Measurements from ENCODE around the gene KCNG2.
"Not testable (repeated sequence)": the region's sequence is repeated elsewhere in the genome, so short reads cannot be mapped to it uniquely, and the experiment has no call there.

The KCNG2 gene

DNA sequence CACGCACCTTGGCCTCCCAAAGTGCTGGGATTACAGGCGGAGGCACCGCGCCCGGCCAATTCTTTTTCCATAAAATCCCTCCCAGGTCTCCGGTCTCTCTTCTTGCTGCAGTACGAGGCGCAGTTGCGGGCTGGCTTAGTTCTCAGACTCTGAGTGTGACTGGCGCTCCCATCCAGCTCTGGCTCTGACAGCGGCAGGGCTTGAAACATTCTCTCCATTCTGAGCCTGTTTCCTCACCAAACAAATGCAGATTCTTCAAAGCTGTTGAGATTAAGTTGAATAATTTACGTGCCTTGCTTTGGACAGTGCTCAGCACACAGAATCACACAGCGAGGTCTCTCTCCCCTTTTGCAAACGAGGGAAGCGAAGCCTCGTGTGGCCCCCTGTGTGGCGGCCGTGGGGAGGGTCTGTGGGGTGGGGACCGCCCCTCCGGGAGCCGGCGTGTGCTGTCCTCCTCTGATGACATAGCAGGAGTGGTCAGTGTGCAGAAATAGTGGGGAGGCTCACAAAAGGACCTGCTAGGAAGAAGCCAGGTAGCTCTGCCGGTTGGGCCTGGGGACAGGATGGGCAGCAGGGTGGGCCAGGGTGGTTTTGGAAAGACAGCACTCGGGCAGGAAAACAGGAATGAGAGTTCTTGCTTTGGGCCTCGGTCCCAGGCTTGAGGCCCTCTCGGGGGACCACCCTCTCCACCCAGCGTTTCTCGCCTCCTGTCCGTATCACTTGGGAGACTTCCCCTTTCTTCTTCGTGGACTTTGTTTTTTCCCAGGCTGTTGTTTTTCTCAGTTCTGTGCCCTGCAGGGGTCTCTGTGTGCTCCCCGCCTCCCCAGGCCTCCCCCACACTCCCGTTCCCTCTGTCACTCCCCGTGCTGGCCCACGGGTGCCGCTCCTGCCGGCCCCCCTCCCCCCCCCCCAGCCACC is 75.0 kb downstream of the KCNG2 start:
- DNase-seq: no peak

- DNase-seq: no peak
Measured at GRCh38 chr18:79873449-79874110, 75.8 kb downstream of the KCNG2 start.

DNA sequence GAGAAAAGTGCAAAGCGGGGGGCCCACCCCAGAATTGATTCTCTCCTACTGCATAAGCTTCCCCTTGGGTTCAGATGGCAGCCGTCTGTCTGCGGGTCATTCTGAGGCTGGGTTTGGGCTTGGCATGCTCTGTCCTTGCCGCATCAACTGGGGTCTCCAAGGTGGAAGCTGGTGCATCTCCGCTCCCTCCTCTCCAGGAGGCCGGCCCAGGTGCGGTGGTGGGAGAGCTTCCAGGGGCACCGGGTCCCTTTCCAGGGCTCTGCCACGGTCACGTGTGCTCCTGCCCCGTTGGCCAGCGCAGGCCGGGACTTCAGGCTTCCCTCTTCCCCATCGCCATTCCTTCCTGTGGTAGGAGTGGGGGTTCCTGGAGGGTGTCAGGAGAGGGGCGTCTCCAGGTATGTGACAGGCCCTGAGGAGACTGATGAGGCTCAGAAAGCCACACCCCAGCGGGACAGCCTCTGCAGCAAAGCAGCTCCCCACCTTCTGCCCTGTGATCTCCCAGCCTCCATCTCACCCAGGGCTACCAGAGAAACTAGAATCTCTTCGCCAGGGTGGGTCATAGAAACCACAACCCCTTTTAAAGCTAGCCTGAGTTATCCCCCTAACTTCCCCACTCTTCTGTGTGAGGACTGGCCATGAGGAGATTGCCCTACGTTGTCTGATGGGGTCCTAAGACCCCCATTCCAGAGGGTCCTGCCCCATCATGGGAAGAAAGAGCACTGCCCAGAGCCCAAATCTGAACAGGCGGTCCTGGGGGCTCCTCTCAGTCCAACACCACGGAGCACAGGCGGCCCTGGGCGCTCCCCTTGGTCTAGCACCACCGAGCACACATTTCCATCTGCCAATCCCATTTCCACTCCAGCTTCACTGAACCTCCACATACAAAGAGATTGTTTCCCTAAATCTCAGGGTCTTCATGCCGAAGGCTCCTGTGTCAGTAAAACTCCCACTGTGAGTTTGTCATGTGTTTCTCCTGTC is 77.1 kb downstream of the KCNG2 start:
- DNase-seq: no peak

DNA sequence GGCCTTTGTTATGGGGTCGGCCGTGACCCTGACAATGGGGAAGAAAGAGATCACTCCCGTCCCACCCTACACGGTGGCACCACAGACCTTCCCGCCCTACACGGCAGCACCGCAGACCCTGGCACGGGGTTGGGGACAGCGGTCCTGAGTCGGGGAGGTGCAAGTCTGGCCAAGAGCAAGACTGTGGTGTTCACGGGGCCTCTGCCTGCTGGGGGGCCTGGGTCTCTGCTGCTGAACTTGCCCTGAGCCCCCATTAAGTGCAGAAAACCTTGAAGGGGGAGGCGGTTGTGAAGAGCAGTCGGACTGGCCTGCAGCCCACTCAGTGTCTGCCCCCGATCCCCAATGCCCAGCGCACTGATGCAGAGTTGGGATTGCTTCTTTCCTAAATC is 77.8 kb downstream of the KCNG2 start:
- no peak for DNase-seq

GRCh38 chr18:79875931-79876461 is 78.3 kb downstream of the KCNG2 start:
- DNase-seq: no peak

DNA sequence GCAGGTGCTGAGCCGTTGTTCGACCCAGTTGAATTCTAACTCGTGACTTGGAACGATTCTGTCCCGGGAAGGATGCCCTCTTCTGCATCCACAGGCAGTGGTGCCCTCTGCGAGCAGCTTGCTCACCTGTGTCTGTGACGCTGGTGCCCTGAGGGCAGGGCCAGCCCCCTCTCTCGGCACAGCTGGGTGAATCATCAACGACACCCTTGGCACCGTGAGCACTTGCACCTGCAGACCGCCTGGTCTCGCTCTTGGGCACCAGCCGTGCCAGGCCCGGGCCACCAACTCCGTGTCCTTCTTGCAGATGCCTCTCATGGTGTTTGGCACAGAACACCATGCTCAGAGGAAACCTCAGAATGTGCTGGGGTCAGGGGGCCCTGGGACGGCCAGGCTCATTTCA is 78.8 kb downstream of the KCNG2 start:
- DNase-seq: no peak

GRCh38 chr18:79877163-79878091 is 79.7 kb downstream of the KCNG2 start:
- no peak for DNase-seq

DNA sequence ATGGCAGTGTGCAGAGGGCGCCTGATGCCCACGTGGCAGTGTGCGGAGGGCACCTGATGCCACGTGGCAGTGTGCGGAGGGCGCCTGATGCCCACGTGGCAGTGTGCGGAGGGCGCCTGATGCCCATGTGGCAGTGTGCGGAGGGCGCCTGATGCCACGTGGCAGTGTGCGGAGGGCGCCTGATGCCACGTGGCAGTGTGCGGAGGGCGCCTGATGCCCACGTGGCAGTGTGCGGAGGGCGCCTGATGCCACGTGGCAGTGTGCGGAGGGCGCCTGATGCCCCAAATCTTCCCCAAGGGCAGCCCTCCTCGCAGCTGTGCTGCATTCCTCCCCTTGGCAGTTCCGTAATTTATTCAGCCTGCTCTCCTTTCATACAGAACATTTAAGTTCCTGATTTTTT is 80.5 kb downstream of the KCNG2 start:
- not testable (repeated sequence) for DNase-seq

DNA sequence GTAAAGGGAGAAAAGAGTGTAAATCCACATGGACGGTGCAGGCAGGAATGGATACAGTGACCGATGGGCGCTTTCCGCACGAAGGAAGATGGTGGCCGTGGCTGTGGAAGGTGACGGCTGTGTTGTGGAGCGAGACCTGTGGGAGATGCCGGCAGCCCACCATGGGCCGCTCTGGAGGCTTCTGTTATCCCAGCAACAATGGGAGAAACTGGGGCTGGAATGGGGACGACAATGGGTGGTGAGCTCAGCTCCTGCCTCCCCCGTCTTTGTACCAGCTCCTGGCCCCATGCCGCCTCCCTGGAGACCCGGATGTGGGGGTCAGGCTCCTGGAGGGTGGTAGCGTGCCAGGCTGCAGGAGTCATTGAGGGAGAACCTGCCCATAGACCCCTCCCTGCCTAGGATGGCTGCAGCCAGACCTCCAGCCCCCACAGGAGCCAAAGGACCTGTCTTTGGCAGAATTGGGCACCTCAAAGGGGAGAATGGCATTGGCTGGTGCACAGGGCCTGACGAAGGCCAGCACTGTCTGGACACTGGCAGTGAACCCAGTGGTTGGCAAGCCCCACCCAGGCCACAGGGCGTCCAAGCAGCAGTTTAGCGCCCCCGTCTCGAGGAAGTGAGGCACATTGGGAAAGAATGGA is 81.1 kb downstream of the KCNG2 start:
- no peak for DNase-seq

GRCh38 chr18:79879566-79879965 is 81.8 kb downstream of the KCNG2 start:
- no peak for DNase-seq

DNA sequence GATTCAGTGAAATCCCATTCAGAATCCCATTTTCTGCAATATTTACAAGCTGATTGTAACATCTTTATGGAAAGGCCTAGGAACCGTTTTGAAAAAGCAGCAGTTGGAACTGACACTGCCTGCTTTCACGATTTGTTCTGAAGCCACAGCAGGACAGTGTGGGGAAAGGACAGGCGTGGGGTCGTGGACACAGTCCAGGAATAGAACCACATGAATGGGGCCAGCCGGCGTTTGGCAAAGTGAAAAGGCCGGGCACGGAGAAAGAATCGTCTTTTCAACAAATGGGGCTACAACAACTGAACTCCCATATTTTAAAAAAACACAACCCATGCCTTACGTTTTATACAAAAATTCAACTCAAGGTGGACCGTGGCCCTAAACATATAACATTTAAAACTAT is 84.0 kb downstream of the KCNG2 start:
- no peak for DNase-seq

DNA sequence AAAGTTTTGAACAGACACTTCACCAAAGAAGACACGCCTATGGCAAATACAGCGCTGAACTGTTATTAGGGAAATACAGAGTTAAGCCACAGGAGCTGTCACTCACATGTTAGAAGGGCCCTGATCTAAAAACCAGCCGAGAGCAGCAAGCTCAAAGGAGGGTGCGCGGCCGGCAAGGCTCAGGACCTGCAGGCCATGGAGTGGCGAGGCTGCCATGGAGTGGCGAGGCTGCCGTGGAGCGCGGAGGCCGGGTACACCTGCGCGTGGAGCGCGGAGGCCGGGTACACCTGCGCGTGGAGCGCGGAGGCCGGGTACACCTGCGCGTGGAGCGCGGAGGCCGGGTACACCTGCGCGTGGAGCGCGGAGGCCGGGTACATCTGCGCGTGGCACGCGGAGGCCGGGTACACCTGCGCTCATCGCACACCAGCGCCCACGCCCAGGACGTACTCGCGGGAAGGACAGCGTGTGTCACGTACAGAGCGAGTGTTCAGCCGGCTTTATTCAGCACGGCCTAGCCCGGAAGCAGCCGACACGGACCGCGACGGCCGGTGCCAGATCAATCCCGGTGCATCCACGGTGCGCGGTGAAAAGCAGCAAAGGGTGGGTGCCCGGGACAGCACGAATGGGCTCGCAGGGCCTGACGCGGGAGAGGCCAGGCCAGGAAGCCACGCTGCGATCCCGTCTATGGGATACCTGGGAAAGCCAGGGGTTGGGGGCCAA is 84.9 kb downstream of the KCNG2 start:
- no peak for DNase-seq

- no peak for DNase-seq
Measured at GRCh38 chr18:79883461-79884293, 85.9 kb downstream of the KCNG2 start.

- DNase-seq: no peak
Measured at GRCh38 chr18:79884294-79884962, 86.7 kb downstream of the KCNG2 start.

GRCh38 chr18:79884963-79885728 is 87.4 kb downstream of the KCNG2 start:
- no peak for DNase-seq

- no peak for DNase-seq
Measured at GRCh38 chr18:79887181-79888000, 89.7 kb downstream of the KCNG2 start.

DNA sequence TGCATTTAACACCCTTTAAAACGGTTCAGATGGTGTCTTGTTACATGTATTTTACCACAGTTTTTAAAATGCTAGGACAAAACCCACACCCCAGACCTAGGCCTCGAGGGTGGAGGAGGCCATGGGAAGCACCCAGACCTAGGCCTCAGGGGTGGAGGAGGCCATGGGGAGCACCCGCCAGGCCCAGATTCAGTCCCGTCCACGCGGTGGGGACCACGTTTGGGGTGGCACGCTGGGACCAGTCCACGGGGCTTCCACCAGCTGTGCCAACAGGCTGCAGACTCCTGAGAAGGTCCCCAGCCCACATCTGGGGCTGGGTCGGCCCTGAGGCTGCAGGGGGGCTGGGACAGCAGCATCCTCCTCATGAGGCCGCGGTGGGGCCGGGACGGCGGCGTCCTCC is 90.3 kb downstream of the KCNG2 start:
- DNase-seq: no peak
